CD4-positive, alpha-beta T cell (primary cell): Measurements from ENCODE around the gene FBXL16. TPM values are rescaled to one million over a fixed set of nuclear protein-coding genes. Genes with fewer than 3 reads are reported as not detected.

Source experiments
- ATAC-seq: fragments of 200-7000 bp; cut with Tn5 transposase; one replicate; pipeline ENCODE4 v1.10.0; 2022; ENCODE audit warnings: mild to moderate bottlenecking; ENCODE audit not compliant: poor library complexity
- CTCF ChIA-PET: fragments of 350-600 bp; sonication (Branson Sonifier 250); formaldehyde crosslinking; loops from one replicate; lab custom pipeline; 2021; ENCODE audit warnings: antibody characterized with exemption, inconsistent platforms; lab: Charles Lee
- POLR2A ChIA-PET: fragments of 350-600 bp; sonication (Branson Sonifier 250); formaldehyde crosslinking; loops from one replicate; lab custom pipeline; 2021; ENCODE audit warnings: antibody characterized with exemption, inconsistent platforms; lab: Charles Lee
- DNase-seq, 14 experiments: peaks; one replicate each; pipeline ENCODE4 v3.0.0-alpha.2; 2013 to 2020; ENCODE audit warnings: mixed read lengths in 2 of 14
- H3K27ac ChIP-seq, 2 donors: one replicate each; pipeline versions ENCODE4 v1.5.1 to v1.7.0; 2013; ENCODE audit warnings: low read length in 2 of 2, low read depth in 1 of 2, mild to moderate bottlenecking in 1 of 2
- H3K27me3 ChIP-seq, 2 experiments: 1 replicate in 1 of 2; 2 replicates in 1 of 2; pipeline versions ENCODE4 v1.6.1 to v1.7.0; 2013; ENCODE audit warnings: low read length in 2 of 2, control low read depth in 1 of 2, mild to moderate bottlenecking in 1 of 2, moderate library complexity in 1 of 2; ENCODE audit not compliant: insufficient read depth in 2 of 2, control insufficient read depth in 1 of 2
- H3K36me3 ChIP-seq: one replicate; pipeline ENCODE4 v1.6.1; 2013; ENCODE audit warnings: low read length, control low read depth; ENCODE audit not compliant: insufficient read depth
- H3K4me1 ChIP-seq: one replicate; pipeline ENCODE4 v1.6.1; 2013; ENCODE audit warnings: low read length, control low read depth; ENCODE audit not compliant: insufficient read depth
- H3K4me3 ChIP-seq: one replicate; pipeline ENCODE4 v1.5.1; 2013; ENCODE audit warnings: mild to moderate bottlenecking, low read length, moderate library complexity
- H3K9me3 ChIP-seq, 2 experiments: 1 replicate in 1 of 2; 2 replicates in 1 of 2; pipeline versions ENCODE4 v1.6.1 to v1.7.0; 2013; ENCODE audit warnings: low read length in 2 of 2, mild to moderate bottlenecking in 2 of 2, control low read depth in 1 of 2, moderate library complexity in 1 of 2; ENCODE audit not compliant: control insufficient read depth in 1 of 2, insufficient read depth in 1 of 2
- H3K27ac Mint-ChIP-seq: one replicate; pipeline ENCODE4 v1.8.0; 2020; ENCODE audit warnings: mixed read lengths
- H3K27me3 Mint-ChIP-seq: one replicate; pipeline ENCODE4 v1.8.0; 2021; ENCODE audit warnings: mixed read lengths
- H3K36me3 Mint-ChIP-seq: one replicate; pipeline ENCODE4 v1.8.0; 2021; ENCODE audit warnings: low read depth, mixed read lengths
- H3K4me1 Mint-ChIP-seq: one replicate; pipeline ENCODE4 v1.8.0; 2021; ENCODE audit warnings: low read depth, mixed read lengths
- H3K4me3 Mint-ChIP-seq: one replicate; pipeline ENCODE4 v1.8.0; 2020; ENCODE audit warnings: mild to moderate bottlenecking, mixed read lengths
- H3K9me3 Mint-ChIP-seq: one replicate; pipeline ENCODE4 v1.8.0; 2020; ENCODE audit warnings: mixed read lengths
- CTCF ChIP-seq: fragments of 200-600 bp; IDR thresholded peaks from one replicate; pipeline ENCODE4 v1.8.0; 2022; ENCODE audit warnings: antibody characterized with exemption, mild to moderate bottlenecking
- intact Hi-C, 2 experiments: fragments of 100-400 bp; cut with DNase I in 1 of 2; cut with micrococcal nuclease in 1 of 2; formaldehyde crosslinking; loops; one replicate each; pipeline versions ENCODE4 v1.15.1 to v1.9.0; 2023 to 2025; cut with DNase I, micrococcal nuclease
- total RNA-seq, 174 experiments: library from RNA in 2 of 174; stranded (reverse) in 2 of 174; gene quantifications; one replicate each; pipeline ENCODE4 v1.2.3 and lab custom pipeline; 2021 to 2026

FBXL16 gene
- total RNA-seq, 2 experiments from 2014 or later, result 11.0 to 11.7 TPM

- peaks cover 34% of the 10 kb centered on the region for H3K36me3 ChIP-seq
- Mint-ChIP-seq H3K4me1 (peaks cover 18% of the 10 kb centered on the region), H3K4me3 (peak overlapping the region; percentile 65), H3K27ac (no peak overlapping the region), H3K36me3 (peaks cover 15% of the 10 kb centered on the region), H3K27me3 (no peaks in the 10 kb centered on the region), H3K9me3 (no peaks in the 10 kb centered on the region)
- peaks cover 34% of the 10 kb centered on the region for H3K4me1 ChIP-seq
- DNase-seq, result no peak
- intact Hi-C loops, result no loop called here
- no peak overlapping the region for H3K27ac ChIP-seq
- no peak for TF ChIP-seq CTCF
- ATAC-seq, result no peak
- ChIA-PET POLR2A (no interaction called here), CTCF (no interaction called here)
- H3K9me3 ChIP-seq, result no peaks in the 10 kb centered on the region
- H3K27me3 ChIP-seq, result peaks cover 8 to 12% of the 10 kb centered on the region in 2 experiments
- no peak overlapping the region for H3K4me3 ChIP-seq
Measured at GRCh38 chr16:674214-674881, 31.3 kb downstream of the FBXL16 start.

GRCh38 chr16:673399-673991 lies 32.1 kb downstream of the FBXL16 start:
- no peak for DNase-seq
- no peak for TF ChIP-seq CTCF
- Histone ChIP-seq H3K4me3 (no peak overlapping the region), H3K9me3 (no peaks in the 10 kb centered on the region), H3K36me3 (peaks cover 35% of the 10 kb centered on the region), H3K27me3 (peaks cover 8 to 12% of the 10 kb centered on the region in 2 experiments), H3K4me1 (peaks cover 37% of the 10 kb centered on the region), H3K27ac (no peak overlapping the region)
- no peaks in the 10 kb centered on the region for H3K9me3 Mint-ChIP-seq
- H3K4me3 Mint-ChIP-seq, result no peak overlapping the region
- peaks cover 15% of the 10 kb centered on the region for H3K36me3 Mint-ChIP-seq
- H3K27me3 Mint-ChIP-seq, result no peaks in the 10 kb centered on the region
- H3K4me1 Mint-ChIP-seq, result peaks cover 11% of the 10 kb centered on the region
- no peak overlapping the region for H3K27ac Mint-ChIP-seq
- ATAC-seq, result no peak
- intact Hi-C loops, result no loop called here
- POLR2A ChIA-PET, result no interaction called here
- CTCF ChIA-PET, result no interaction called here

GRCh38 chr16:672851-673250 lies 32.8 kb downstream of the FBXL16 start:
- H3K9me3 ChIP-seq, result no peaks in the 10 kb centered on the region
- DNase-seq, result no peak

More at GRCh38 chr16:672851-673250, 32.8 kb downstream of the FBXL16 start:
- ChIA-PET POLR2A (no interaction called here), CTCF (no interaction called here)
- H3K27ac ChIP-seq, result no peak overlapping the region
- Mint-ChIP-seq H3K4me3 (no peak overlapping the region), H3K9me3 (no peaks in the 10 kb centered on the region), H3K27me3 (no peaks in the 10 kb centered on the region), H3K36me3 (peaks cover 15% of the 10 kb centered on the region), H3K27ac (no peak overlapping the region), H3K4me1 (peaks cover 11% of the 10 kb centered on the region)
- intact Hi-C loops, result no loop called here
- H3K27me3 ChIP-seq, result peaks cover 8 to 12% of the 10 kb centered on the region in 2 experiments
- H3K4me3 ChIP-seq, result no peak overlapping the region
- H3K36me3 ChIP-seq, result peaks cover 35% of the 10 kb centered on the region
- H3K4me1 ChIP-seq, result peaks cover 40% of the 10 kb centered on the region
- no peak for ATAC-seq
- TF ChIP-seq CTCF, result no peak
